Measurements from ENCODE around the gene TUBB4B. TPM values are rescaled to one million over a fixed set of nuclear protein-coding genes. Genes with fewer than 3 reads are reported as not detected.

Gene TUBB4B
- total RNA-seq, 1 donor from 2014 or later = 245 TPM

- DNase-seq (ENCODE audit: low spot score, unreplicated experiment) = no peak
- Mint-ChIP-seq H3K36me3 (ENCODE audit: insufficient read depth) (peaks cover 10% of the 10 kb centered on the region), H3K27me3 (peaks cover 5% of the 10 kb centered on the region), H3K4me1 (ENCODE audit: low read depth) (peaks cover 13% of the 10 kb centered on the region), H3K4me3 (ENCODE audit: low read depth) (no peak overlapping the region), H3K9me3 (ENCODE audit: low read depth) (no peaks in the 10 kb centered on the region), H3K27ac (no peak overlapping the region)
- no peak for TF ChIP-seq CTCF (IDR thresholded peaks at IDR 0.05; ENCODE audit: unreplicated experiment)
Observed at GRCh38 chr9:137244486-137245449, 3.7 kb downstream of the TUBB4B start.

DNA sequence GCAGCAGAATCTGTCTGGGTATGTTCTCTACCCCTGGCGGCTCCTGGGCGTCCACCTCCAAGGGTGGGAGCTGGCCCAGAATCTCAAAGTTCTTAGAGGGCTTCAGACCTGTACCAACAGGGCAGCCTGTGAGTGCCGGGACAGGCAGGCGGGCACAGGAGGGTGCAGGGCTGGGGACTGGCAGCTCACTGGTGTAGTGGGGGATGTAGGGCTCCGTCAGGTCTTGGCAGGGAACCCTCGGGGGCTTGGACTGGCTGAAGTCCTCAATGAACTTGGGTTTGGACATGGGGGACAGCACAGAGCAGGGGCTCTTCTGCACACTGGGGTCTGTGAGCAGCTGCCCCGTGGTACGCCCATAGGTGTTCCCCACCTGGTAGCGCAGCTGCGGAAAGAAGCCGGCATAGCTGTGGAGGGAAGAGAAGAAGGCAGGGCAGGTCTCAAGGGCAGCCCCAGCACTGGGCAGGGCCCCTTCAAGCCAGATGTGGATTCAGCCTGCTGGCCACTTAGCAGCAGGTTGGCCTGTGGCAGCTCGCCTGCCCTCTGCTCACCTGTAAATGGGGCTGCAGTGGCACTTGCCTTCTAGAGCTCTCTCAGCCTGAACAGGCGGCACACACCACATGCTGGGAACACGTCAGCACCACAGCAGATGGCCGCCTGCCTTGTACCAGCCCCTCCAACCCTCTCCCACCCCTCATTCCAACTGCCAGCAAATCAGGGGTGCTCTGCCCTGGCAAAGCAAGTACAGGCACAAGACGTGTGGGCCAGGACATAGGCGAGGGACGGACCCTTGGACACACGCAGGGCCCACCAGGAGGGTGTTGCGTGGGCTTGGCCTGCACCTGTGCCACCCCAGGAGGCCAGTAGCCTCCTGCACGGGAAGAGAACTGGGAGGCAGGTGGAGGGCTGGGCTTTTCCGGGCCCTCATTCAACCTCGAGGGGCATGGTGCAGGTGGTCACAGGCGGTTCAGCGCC, 4.6 kb downstream of the TUBB4B start:
- DNase-seq (ENCODE audit: low spot score, unreplicated experiment) = no peak
- Mint-ChIP-seq H3K4me1 (ENCODE audit: low read depth) (peaks cover 12% of the 10 kb centered on the region), H3K27me3 (peaks cover 5% of the 10 kb centered on the region), H3K4me3 (ENCODE audit: low read depth) (no peak overlapping the region), H3K36me3 (ENCODE audit: insufficient read depth) (peaks cover 10% of the 10 kb centered on the region), H3K27ac (no peak overlapping the region), H3K9me3 (ENCODE audit: low read depth) (no peaks in the 10 kb centered on the region)
- no peak for TF ChIP-seq CTCF (IDR thresholded peaks at IDR 0.05; ENCODE audit: unreplicated experiment)

- no peak for DNase-seq (ENCODE audit: low spot score, unreplicated experiment)
- no peak for TF ChIP-seq CTCF (IDR thresholded peaks at IDR 0.05; ENCODE audit: unreplicated experiment)
- no peak overlapping the region for H3K4me3 Mint-ChIP-seq (ENCODE audit: low read depth)
- no peak overlapping the region for H3K27ac Mint-ChIP-seq
- H3K9me3 Mint-ChIP-seq (ENCODE audit: low read depth) = no peaks in the 10 kb centered on the region
- peaks cover 8% of the 10 kb centered on the region for H3K36me3 Mint-ChIP-seq (ENCODE audit: insufficient read depth)
- H3K4me1 Mint-ChIP-seq (ENCODE audit: low read depth) = peaks cover 10% of the 10 kb centered on the region
- peaks cover 5% of the 10 kb centered on the region for H3K27me3 Mint-ChIP-seq
Observed at GRCh38 chr9:137247135-137247915, 6.2 kb downstream of the TUBB4B start.

DNA sequence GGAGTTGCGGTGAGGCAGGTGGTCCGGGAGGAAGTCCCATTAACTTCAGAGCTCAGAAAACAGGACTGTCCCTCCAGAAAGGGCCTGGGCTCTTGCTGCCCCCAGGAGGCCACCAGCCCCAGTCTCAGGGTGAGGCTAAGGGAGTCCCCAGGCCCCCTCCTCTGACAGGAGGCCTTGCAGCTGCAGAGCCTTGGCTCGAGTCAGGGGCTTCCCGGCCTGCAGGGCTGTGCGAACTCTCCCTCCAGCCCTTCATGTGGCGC, 6.8 kb downstream of the TUBB4B start:
- Mint-ChIP-seq H3K27me3 (peaks cover 5% of the 10 kb centered on the region), H3K4me3 (ENCODE audit: low read depth) (no peak overlapping the region), H3K36me3 (ENCODE audit: insufficient read depth) (peaks cover 4% of the 10 kb centered on the region), H3K27ac (no peak overlapping the region), H3K4me1 (ENCODE audit: low read depth) (peaks cover 4% of the 10 kb centered on the region), H3K9me3 (ENCODE audit: low read depth) (no peaks in the 10 kb centered on the region)
- no peak for DNase-seq (ENCODE audit: low spot score, unreplicated experiment)
- TF ChIP-seq CTCF (IDR thresholded peaks at IDR 0.05; ENCODE audit: unreplicated experiment) = no peak
